ENCODE measurements around the gene SS18. TPM values are rescaled to one million over a fixed set of nuclear protein-coding genes. Genes with fewer than 3 reads are reported as not detected.

SS18 gene
- total RNA-seq, 1 donor from 2014 or later, result 99.7 TPM

GRCh38 chr18:26056291-26056690 lies 34.1 kb downstream of the SS18 start:
- Mint-ChIP-seq H3K27me3 (no peaks in the 10 kb centered on the region), H3K36me3 (ENCODE audit: low read depth) (peaks cover 66% of the 10 kb centered on the region), H3K4me3 (no peak overlapping the region), H3K4me1 (peaks cover 4% of the 10 kb centered on the region), H3K27ac (no peak overlapping the region), H3K9me3 (no peaks in the 10 kb centered on the region)
- intact Hi-C loops (cut with micrococcal nuclease), result no loop called here
- POLR2A ChIA-PET, result interaction anchor here (0.7 kb wide), 1 partner anchor 9 kb away, joined by 4 read pairs; no protein-coding TSS in a partner anchor
- DNase-seq, result no peak
- no peak for TF ChIP-seq CTCF (IDR thresholded peaks at IDR 0.05)
- ATAC-seq (ENCODE audit: low read depth), result no peak
- CTCF ChIA-PET, result no interaction called here

GRCh38 chr18:26052505-26052904 lies 37.9 kb downstream of the SS18 start:
- no peak overlapping the region for H3K27ac Mint-ChIP-seq
- H3K36me3 Mint-ChIP-seq (ENCODE audit: low read depth), result peaks cover 62% of the 10 kb centered on the region
- H3K4me3 Mint-ChIP-seq, result no peak overlapping the region
- ChIA-PET POLR2A (no interaction called here), CTCF (no interaction called here)
- TF ChIP-seq CTCF (IDR thresholded peaks at IDR 0.05), result no peak
- ATAC-seq (ENCODE audit: low read depth), result no peak
- intact Hi-C loops (cut with micrococcal nuclease), result loop anchor here (2.0 kb wide), 1 partner anchor 16 kb away; no protein-coding TSS in a partner anchor
- no peaks in the 10 kb centered on the region for H3K27me3 Mint-ChIP-seq
- peaks cover 9% of the 10 kb centered on the region for H3K4me1 Mint-ChIP-seq
- no peak for DNase-seq
- H3K9me3 Mint-ChIP-seq, result no peaks in the 10 kb centered on the region

GRCh38 chr18:26051843-26052242 lies 38.6 kb downstream of the SS18 start:
- H3K9me3 Mint-ChIP-seq, result no peaks in the 10 kb centered on the region
- POLR2A ChIA-PET, result no interaction called here
- H3K27ac Mint-ChIP-seq, result no peak overlapping the region
- peaks cover 58% of the 10 kb centered on the region for H3K36me3 Mint-ChIP-seq (ENCODE audit: low read depth)
- no peak for TF ChIP-seq CTCF (IDR thresholded peaks at IDR 0.05)
- DNase-seq, result no peak
- H3K27me3 Mint-ChIP-seq, result no peaks in the 10 kb centered on the region
- H3K4me1 Mint-ChIP-seq, result peaks cover 9% of the 10 kb centered on the region
- no peak overlapping the region for H3K4me3 Mint-ChIP-seq
- CTCF ChIA-PET, result no interaction called here
- no peak for ATAC-seq (ENCODE audit: low read depth)
- intact Hi-C loops (cut with micrococcal nuclease), result loop anchor here (2.0 kb wide), 1 partner anchor 17 kb away; no protein-coding TSS in a partner anchor

- no peak for DNase-seq
- intact Hi-C loops (cut with micrococcal nuclease), result no loop called here
- H3K27me3 Mint-ChIP-seq, result no peaks in the 10 kb centered on the region
- no peak overlapping the region for H3K4me3 Mint-ChIP-seq
- peaks cover 9% of the 10 kb centered on the region for H3K4me1 Mint-ChIP-seq
- TF ChIP-seq CTCF (IDR thresholded peaks at IDR 0.05), result no peak
- H3K36me3 Mint-ChIP-seq (ENCODE audit: low read depth), result peaks cover 47% of the 10 kb centered on the region
- H3K27ac Mint-ChIP-seq, result no peak overlapping the region
- POLR2A ChIA-PET, result interaction anchor here (0.7 kb wide), 1 partner anchor 1408 kb away, joined by 4 read pairs; no protein-coding TSS in a partner anchor
- no peaks in the 10 kb centered on the region for H3K9me3 Mint-ChIP-seq
- CTCF ChIA-PET, result no interaction called here
- no peak for ATAC-seq (ENCODE audit: low read depth)
Observed at GRCh38 chr18:26046419-26047077, 43.9 kb downstream of the SS18 start.

GRCh38 chr18:26044807-26045206 lies 45.6 kb downstream of the SS18 start:
- H3K4me3 Mint-ChIP-seq, result no peak overlapping the region
- CTCF ChIA-PET, result no interaction called here
- no peaks in the 10 kb centered on the region for H3K9me3 Mint-ChIP-seq
- intact Hi-C loops (cut with micrococcal nuclease), result no loop called here
- peaks cover 7% of the 10 kb centered on the region for H3K4me1 Mint-ChIP-seq
- peaks cover 47% of the 10 kb centered on the region for H3K36me3 Mint-ChIP-seq (ENCODE audit: low read depth)
- DNase-seq (no peak), ATAC-seq (ENCODE audit: low read depth) (no peak)
- H3K27me3 Mint-ChIP-seq, result no peaks in the 10 kb centered on the region
- H3K27ac Mint-ChIP-seq, result no peak overlapping the region
- POLR2A ChIA-PET, result no interaction called here
- no peak for TF ChIP-seq CTCF (IDR thresholded peaks at IDR 0.05)
